NCI-H2029 (cell line): Measurements from ENCODE around the gene ATP1A2.
A peak's percentile ranks its signal among the peaks of the same experiment; 100 is the strongest.

ENCODE experiments used
- DNase-seq: peaks from one replicate; lab custom pipeline; 2025; lab: John Stamatoyannopoulos, UW

Gene ATP1A2

GRCh38 chr1:160085686-160086455 lies 29.7 kb upstream of the ATP1A2 start:
- DNase-seq, result peak; percentile 27

GRCh38 chr1:160086456-160086892 lies 29.1 kb upstream of the ATP1A2 start:
- no peak for DNase-seq

- no peak for DNase-seq
Measured at GRCh38 chr1:160087118-160087662, 28.4 kb upstream of the ATP1A2 start.

- DNase-seq, result no peak
Measured at GRCh38 chr1:160089883-160090282, 25.7 kb upstream of the ATP1A2 start.

GRCh38 chr1:160090760-160091159 lies 24.8 kb upstream of the ATP1A2 start:
- no peak for DNase-seq

GRCh38 chr1:160091666-160092223 lies 23.8 kb upstream of the ATP1A2 start:
- no peak for DNase-seq

- DNase-seq, result no peak
Measured at GRCh38 chr1:160092366-160093068, 23.0 kb upstream of the ATP1A2 start.

GRCh38 chr1:160093069-160093395 lies 22.5 kb upstream of the ATP1A2 start:
- no peak for DNase-seq

GRCh38 chr1:160093624-160094290 lies 21.8 kb upstream of the ATP1A2 start:
- no peak for DNase-seq

GRCh38 chr1:160094291-160094625 lies 21.3 kb upstream of the ATP1A2 start:
- DNase-seq, result no peak

- no peak for DNase-seq
Measured at GRCh38 chr1:160094806-160095205, 20.8 kb upstream of the ATP1A2 start.

GRCh38 chr1:160095382-160096105 lies 20.0 kb upstream of the ATP1A2 start:
- DNase-seq, result peak; percentile 1

- DNase-seq, result no peak
Measured at GRCh38 chr1:160096274-160097116, 19.1 kb upstream of the ATP1A2 start.

GRCh38 chr1:160097151-160097910 lies 18.2 kb upstream of the ATP1A2 start:
- DNase-seq, result no peak

GRCh38 chr1:160097911-160098851 lies 17.4 kb upstream of the ATP1A2 start, which contains the start of gene IGSF8:
TSS of gene IGSF8 (minus strand) at chr1:160098619. CDS start at chr1:160098472, 147 bp downstream.
- peak; percentile 96 for DNase-seq

GRCh38 chr1:160098852-160099561 lies 16.6 kb upstream of the ATP1A2 start:
- peak; percentile 96 for DNase-seq

GRCh38 chr1:160099716-160100375 lies 15.7 kb upstream of the ATP1A2 start:
- no peak for DNase-seq
